C4-2B (cell line): ENCODE data around the gene ZC2HC1C.

Experiments used
- CTCF ChIP-seq: fragments of 450-650 bp; conservative IDR thresholded peaks from 2 replicates; pipeline ENCODE4 v1.5.1; 2017; ENCODE audit warnings: mild to moderate bottlenecking
- ZFX ChIP-seq: fragments of 450-650 bp; IDR thresholded peaks from 2 replicates; pipeline ENCODE4 v1.6.1; 2017

- TF ChIP-seq CTCF: no peak
- TF ChIP-seq ZFX: no peak
These were observed 21.9 kb upstream of the ZC2HC1C start for GRCh38 chr14:75047506-75047905.
